ENCODE data around the gene DDO.
A peak's percentile ranks its signal among the peaks of the same experiment; 100 is the strongest.

The DDO gene

DNA sequence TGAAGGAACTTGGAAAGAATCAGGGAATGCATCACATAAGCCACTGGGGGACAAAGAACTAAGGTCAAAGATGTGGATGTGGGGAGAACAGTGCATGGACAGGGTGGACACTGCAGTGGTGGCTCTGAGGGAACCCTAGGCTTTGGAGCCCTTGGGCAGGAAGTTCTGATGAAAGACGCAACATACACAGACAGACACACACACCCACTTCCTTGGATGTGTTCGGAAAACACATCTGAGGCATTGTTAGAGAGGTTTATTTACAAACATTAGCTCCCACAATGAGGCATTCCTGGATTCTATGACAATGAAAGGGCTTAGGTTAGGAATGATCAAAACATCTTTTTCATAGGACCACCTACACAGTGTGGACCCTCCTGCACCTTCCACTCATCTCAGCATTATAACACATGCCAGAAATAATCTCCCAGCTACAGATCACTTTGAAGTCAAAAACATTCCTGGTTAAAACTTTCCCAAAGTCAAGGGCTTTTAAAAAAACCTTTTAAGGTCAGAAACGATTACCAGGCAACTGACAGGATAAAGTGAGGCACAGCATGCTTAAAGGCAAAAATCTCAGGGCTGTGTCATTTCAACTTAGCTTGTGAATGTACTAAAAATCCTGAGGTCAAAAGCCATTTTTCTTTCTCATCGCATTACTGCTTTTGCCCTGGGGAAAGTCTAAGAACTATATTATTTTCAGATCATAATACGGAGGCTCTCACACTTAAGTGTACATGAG is 50.8 kb downstream of the DDO start:
- H3K27ac Mint-ChIP-seq, result no peak overlapping the region
- H3K9me3 Mint-ChIP-seq, result no peaks in the 10 kb centered on the region

DNA sequence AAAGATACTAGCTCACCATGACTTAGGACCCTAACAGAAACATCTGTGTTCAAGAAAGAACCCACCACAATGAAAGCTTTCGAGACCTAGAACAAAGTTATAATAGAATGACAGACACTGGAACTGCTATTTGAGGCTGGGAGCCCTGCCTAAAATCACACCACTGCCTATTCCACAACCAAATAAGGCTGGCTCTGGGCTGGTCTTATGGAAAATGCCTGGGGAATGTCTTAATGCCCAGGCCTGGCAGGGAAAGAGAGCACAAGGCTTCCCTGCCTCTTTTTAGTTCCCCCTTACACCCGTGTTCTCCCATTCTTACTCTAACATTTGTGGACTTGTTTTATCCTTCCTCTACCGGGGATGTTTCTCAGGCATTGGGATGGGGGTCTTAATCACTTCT is 51.6 kb downstream of the DDO start:
- H3K9me3 Mint-ChIP-seq, result no peaks in the 10 kb centered on the region
- H3K4me3 Mint-ChIP-seq, result no peak overlapping the region
- no peak for ATAC-seq
- peaks cover 4% of the 10 kb centered on the region for H3K4me1 Mint-ChIP-seq
- H3K36me3 Mint-ChIP-seq, result no peaks in the 10 kb centered on the region
- H3K27me3 Mint-ChIP-seq, result peaks cover 40% of the 10 kb centered on the region
- H3K27ac Mint-ChIP-seq, result no peak overlapping the region

More for the DNA sequence above, 50.8 kb downstream of the DDO start:
- Mint-ChIP-seq H3K36me3 (no peaks in the 10 kb centered on the region), H3K4me3 (no peak overlapping the region), H3K27me3 (peaks cover 36% of the 10 kb centered on the region), H3K4me1 (peaks cover 4% of the 10 kb centered on the region)
- ATAC-seq, result no peak

DNA sequence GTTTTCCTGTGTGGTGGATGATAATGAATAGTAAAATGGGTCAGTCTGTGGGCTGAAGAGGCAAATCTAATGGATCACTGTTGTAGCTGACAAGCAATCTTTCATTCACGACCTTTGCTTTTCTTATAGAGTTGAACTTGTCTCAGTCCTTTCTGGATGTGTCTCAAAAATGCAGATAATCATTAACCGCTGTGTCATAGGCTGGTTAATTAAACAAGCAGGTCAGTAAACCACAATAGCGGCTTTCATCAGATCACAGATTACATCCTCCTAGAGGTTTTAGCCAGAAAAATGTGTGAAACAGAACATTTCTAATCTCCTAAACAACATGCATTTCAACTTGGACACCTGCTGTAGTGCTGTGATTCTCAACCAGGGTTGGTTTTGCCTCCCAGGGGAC is 54.7 kb downstream of the DDO start:
- Mint-ChIP-seq H3K27me3 (peaks cover 67% of the 10 kb centered on the region), H3K27ac (no peak overlapping the region), H3K4me1 (peaks cover 12% of the 10 kb centered on the region), H3K4me3 (no peak overlapping the region), H3K36me3 (peaks cover 6% of the 10 kb centered on the region), H3K9me3 (no peaks in the 10 kb centered on the region)
- ATAC-seq, result no peak

DNA sequence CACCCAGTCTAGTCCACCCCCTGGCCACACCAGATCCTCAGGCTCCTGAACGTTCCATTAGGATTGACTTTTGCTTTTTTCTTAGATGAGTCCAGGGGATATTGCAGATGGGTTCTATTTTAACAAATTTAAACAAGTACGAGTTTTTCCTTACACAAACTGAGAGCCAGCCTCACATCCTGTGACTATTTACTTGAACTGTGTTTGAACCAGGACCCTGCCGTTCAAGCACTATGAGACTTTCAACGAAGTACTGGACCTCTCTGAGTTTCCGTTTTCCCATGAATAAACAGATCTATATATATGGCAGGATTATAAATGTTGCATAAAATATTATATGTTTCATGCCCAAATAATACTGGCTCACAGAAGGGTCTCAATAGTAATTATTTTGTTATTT is 55.8 kb downstream of the DDO start:
- ATAC-seq, result no peak
- Mint-ChIP-seq H3K27me3 (peaks cover 72% of the 10 kb centered on the region), H3K27ac (no peak overlapping the region), H3K4me3 (peak overlapping the region; percentile 18), H3K4me1 (peaks cover 12% of the 10 kb centered on the region), H3K9me3 (no peaks in the 10 kb centered on the region), H3K36me3 (peaks cover 6% of the 10 kb centered on the region)

DNA sequence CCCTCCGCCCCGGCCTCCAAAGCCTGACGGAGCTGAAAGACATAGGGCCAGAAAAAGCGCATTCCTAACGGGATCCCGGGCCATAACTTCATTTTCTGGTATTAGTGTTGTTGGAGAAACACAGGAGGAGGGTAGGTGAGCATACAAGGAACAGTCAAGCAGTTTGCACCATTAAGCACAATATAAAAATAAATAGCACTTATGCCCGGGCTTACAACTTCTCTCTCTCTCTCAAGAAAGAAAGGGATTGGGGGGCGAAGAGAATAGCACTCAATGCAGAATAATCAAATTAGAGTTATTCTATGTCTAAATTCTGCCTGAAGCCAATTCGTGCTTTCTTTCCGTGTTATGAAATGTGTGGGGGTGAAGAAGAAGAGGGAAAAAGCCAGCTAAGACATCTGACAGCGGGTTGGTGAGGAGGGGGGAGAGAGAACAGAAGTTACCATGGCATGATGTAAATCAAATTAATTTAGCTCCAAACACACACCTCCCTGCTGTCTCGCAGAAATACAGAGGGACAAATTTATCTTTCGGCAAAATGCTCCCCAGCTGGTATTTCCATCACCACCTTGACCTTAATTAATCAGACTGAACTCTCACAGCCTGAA is 56.7 kb downstream of the DDO start:
- Mint-ChIP-seq H3K9me3 (no peaks in the 10 kb centered on the region), H3K4me3 (peak overlapping the region; percentile 45), H3K4me1 (peaks cover 12% of the 10 kb centered on the region), H3K27me3 (peaks cover 72% of the 10 kb centered on the region), H3K27ac (no peak overlapping the region), H3K36me3 (peaks cover 6% of the 10 kb centered on the region)
- ATAC-seq, result no peak

DNA sequence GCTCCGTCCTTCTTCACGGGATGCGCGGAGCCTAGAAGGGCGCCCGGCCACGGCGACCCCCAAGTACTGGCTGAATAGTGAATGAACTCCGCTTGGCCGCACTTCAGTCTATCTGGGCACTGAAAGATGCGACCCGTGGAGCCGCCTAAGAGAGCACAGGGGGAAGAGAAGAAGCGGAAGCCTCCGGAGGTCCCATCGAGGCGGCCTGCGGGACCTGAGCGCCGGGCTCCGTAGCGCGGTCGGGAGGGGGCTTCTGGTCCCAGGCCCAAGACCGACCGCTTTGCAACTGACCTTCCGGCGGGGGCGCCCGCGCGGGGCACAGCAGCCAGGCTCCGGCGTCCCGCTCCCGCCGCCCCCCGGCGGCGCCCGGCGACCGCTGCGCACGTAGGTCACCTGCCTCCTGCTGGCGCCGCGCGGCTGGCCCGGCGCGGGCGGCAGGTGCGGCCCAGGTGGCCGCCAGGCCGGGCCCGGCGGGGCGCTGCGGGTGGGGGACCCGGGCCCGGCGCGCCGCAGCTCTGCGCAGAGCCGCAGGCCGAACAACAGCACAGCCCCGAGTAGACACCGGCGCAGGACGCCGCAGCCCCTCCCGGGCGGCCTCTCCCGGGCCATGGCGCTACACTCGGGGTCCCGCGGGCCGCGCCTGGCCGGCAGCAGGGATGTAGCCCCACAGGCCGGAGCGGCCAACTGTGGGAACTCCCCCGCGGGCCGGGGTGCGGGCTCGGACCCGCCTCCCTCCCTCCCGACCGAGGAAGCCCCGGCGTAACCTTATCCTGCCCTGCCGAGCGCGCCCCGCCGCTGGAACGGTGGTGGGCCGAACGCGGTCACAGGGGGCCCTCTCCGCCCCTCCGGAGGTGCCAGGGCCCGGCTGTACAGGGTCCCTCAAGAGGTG is 57.5 kb downstream of the DDO start, which contains the start of gene METTL24:
Gene METTL24, minus strand, starts transcription at position 686 of the 889 bp plus-strand sequence. Its CDS starts 77 bp downstream, at position 609.
- Mint-ChIP-seq H3K27ac (no peak within 1 kb of the TSS), H3K36me3 (peaks cover 6% of the 10 kb centered on the region), H3K9me3 (no peaks in the 10 kb centered on the region), H3K27me3 (peaks cover 72% of the 10 kb centered on the region), H3K4me1 (peaks cover 12% of the 10 kb centered on the region), H3K4me3 (peak within 1 kb of the TSS; percentile 81)
- peak; percentile 63 for ATAC-seq

DNA sequence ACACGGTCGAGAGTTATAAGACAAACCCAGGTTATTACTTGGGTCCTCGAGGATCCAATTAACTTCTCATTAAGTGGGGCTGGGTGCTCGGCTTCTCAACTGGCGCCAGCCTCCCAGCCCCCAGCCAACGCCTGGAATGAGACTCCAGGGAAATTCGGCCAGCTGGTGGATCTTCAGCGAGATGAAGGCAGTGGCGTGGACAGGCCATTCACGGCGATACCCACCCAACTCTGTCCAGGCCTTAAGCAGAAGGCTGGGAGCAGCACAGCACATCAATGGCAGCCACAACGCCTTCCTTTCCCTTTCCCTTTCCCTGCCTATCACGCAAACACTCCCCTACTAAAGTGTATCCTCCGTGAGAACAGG is 58.1 kb downstream of the DDO start:
- Mint-ChIP-seq H3K27me3 (peaks cover 66% of the 10 kb centered on the region), H3K27ac (no peak overlapping the region), H3K4me1 (peaks cover 12% of the 10 kb centered on the region), H3K4me3 (peak overlapping the region; percentile 81), H3K9me3 (no peaks in the 10 kb centered on the region), H3K36me3 (peaks cover 6% of the 10 kb centered on the region)
- ATAC-seq, result no peak

DNA sequence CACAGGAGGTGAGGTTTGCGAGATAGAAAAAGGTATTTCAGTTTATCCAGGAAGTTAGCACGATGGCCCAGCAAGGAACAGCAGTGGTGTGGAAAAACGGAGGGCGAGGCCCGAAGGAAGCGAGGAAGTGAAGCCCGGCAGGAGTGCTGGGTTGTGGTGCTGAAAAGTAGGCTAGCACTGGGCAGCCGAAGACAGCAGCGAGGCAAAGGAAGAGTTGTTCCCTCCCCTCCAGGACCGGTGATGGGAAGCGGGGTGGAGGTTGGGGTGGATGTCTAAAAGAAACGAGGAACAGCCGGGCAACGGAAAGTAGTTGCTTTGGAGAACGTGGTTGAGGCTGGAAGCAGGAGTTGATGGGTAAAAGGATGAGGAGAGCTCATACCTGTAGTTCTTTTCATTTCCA is 58.6 kb downstream of the DDO start:
- no peaks in the 10 kb centered on the region for H3K9me3 Mint-ChIP-seq
- peak overlapping the region; percentile 81 for H3K4me3 Mint-ChIP-seq
- no peak for ATAC-seq
- H3K27ac Mint-ChIP-seq, result no peak overlapping the region
- H3K27me3 Mint-ChIP-seq, result peaks cover 62% of the 10 kb centered on the region
- H3K4me1 Mint-ChIP-seq, result peaks cover 12% of the 10 kb centered on the region
- H3K36me3 Mint-ChIP-seq, result peaks cover 6% of the 10 kb centered on the region

DNA sequence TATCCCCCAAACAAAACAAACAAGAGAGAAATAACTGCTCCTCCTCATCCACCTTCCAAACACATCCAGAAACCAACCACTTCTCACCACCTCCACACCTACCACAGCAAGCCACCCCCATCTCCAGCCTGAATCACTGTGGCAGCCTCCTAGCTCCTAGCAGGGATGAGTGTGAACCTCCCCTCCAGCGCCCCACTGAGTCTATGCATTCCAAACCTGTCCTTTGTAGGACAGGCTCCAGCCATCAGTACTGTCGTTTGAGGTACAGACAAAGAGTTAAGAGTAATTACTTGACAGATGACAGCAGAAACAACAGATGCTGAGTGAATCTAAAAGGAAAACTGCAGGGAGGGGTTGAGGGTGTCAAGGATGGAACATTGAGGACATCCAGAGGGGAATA is 59.6 kb downstream of the DDO start:
- no peak overlapping the region for H3K4me3 Mint-ChIP-seq

DNA sequence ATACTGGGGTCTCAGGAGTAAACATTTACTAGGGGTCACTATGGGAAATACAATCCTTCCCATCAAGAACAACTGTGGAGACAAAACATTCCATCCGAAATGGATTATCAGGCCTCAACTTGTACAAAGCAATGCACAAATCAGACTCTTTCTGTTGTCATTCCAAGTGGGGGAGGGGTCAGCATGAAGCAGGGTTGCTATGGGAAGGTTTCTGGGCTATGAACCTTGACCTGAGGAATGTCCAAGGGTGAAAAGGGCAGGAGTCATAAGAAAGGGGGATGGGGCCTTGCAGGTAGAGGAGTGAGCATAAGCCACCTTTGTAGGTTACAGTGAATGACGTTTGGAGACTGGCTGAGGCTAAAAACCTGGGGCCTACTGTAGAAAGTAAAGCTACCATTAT is 60.4 kb downstream of the DDO start:
- peaks cover 6% of the 10 kb centered on the region for H3K36me3 Mint-ChIP-seq
- no peak overlapping the region for H3K4me3 Mint-ChIP-seq
- ATAC-seq, result no peak
- no peaks in the 10 kb centered on the region for H3K9me3 Mint-ChIP-seq
- peaks cover 12% of the 10 kb centered on the region for H3K4me1 Mint-ChIP-seq
- no peak overlapping the region for H3K27ac Mint-ChIP-seq
- H3K27me3 Mint-ChIP-seq, result peaks cover 44% of the 10 kb centered on the region

More for the DNA sequence above, 59.6 kb downstream of the DDO start:
- Mint-ChIP-seq H3K9me3 (no peaks in the 10 kb centered on the region), H3K4me1 (peaks cover 12% of the 10 kb centered on the region), H3K36me3 (peaks cover 6% of the 10 kb centered on the region), H3K27me3 (peaks cover 52% of the 10 kb centered on the region), H3K27ac (no peak overlapping the region)
- ATAC-seq, result no peak

DNA sequence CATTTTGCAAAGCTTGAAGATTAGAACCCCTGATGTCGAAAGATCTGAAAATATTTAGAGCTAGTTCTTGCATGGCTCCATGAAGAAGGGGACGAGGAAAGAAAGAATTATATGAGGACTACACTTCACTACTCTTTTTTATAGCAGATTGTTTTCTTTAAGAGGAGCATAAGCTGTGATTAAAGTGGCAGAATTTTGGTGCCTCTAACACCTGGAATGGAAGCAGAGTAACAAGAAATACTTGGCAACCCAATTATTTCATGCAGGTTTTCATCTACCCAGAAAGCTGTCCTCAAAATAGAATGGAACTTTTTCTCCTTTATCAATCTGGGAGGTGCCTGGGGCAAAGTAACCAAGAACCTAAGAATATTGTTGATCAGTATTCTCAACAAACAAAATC is 61.2 kb downstream of the DDO start:
- peaks cover 6% of the 10 kb centered on the region for H3K36me3 Mint-ChIP-seq
- H3K27ac Mint-ChIP-seq, result no peak overlapping the region
- H3K4me1 Mint-ChIP-seq, result peaks cover 12% of the 10 kb centered on the region
- peaks cover 36% of the 10 kb centered on the region for H3K27me3 Mint-ChIP-seq
- H3K4me3 Mint-ChIP-seq, result no peak overlapping the region
- H3K9me3 Mint-ChIP-seq, result no peaks in the 10 kb centered on the region
- no peak for ATAC-seq

DNA sequence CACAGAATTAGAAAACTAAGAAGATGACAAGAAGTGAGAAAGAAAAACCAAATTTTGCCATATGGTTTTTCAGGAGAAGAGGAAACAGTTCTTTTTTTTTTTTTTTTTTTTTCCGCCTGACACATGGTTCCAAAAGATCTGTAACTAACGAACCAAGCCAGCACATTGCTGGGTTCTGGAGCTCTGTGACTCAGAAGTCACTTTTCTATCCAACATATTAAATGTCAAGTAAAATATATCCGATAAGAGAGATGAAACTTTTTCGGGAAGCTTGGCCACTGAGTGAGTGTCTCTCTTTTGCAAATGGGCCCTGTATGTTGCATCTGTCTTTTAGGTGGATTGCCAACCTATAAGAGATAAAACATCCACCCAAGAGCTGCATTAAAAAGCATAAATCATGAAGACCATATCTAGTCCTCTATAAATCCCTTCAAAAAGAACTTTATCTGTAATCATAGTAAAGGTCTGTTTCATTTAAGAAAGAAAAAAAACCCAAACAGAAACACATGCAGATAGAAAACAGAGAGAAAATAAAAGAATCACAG is 61.8 kb downstream of the DDO start:
- no peak for ATAC-seq
- peaks cover 6% of the 10 kb centered on the region for H3K36me3 Mint-ChIP-seq
- H3K4me3 Mint-ChIP-seq, result no peak overlapping the region
- peaks cover 30% of the 10 kb centered on the region for H3K27me3 Mint-ChIP-seq
- H3K4me1 Mint-ChIP-seq, result peaks cover 12% of the 10 kb centered on the region
- H3K9me3 Mint-ChIP-seq, result no peaks in the 10 kb centered on the region
- H3K27ac Mint-ChIP-seq, result no peak overlapping the region

DNA sequence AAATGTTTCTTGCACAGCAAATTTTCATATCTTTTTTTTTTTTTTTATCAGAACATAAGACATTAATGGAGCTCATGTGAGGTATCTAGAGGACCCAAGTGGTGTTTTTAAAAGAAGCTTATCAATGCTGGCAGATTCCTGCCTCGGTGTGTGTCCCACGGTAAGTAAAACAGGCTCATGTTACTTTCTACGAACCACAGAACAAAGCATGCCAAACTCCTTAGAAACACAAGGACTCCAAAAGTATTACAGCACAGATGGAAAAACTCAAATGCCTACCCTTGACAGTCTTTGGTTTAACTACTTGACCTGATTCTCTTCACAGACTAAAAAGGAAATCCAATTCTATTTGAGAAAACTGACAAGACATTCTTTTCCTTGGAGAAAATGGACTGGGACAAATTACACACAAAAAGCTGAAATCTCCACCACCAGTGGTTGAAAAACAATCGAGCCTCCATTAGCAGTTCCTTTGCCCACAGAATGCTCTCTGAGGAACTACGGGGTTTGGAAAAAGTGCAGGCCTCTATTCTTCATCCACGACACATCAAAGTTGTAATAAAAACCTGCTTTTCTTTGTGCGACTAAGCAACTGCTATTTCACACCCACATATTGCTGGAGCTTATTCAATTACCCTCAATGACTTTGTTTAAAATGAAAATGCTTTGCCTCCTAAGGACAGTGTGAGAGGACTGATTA is 62.7 kb downstream of the DDO start:
- ATAC-seq, result no peak
- H3K4me1 Mint-ChIP-seq, result peaks cover 11% of the 10 kb centered on the region
- H3K36me3 Mint-ChIP-seq, result peaks cover 6% of the 10 kb centered on the region

DNA sequence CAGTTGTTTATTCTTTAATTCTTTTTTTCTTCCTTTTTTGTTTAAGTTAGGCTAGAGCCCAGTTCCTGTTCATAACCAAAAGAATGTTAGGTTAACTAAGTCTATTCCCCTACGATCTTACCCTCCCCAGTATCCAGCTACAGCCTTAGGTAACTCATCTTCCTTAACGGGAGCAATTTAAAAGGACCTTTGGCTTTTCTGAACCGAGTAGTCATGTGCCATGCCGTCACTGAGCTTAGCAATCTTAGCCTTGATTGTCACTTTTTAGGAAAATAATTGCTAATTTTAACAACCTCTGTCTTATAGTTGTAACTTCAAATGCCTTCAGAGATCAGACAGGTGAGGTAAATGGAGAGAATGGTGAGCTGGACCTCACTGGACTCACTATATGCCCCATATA is 63.4 kb downstream of the DDO start:
- Mint-ChIP-seq H3K9me3 (no peaks in the 10 kb centered on the region), H3K4me1 (peaks cover 6% of the 10 kb centered on the region), H3K27me3 (peaks cover 18% of the 10 kb centered on the region), H3K27ac (no peak overlapping the region), H3K4me3 (no peak overlapping the region), H3K36me3 (peaks cover 6% of the 10 kb centered on the region)
- no peak for ATAC-seq

More for the DNA sequence above, 62.7 kb downstream of the DDO start:
- no peak overlapping the region for H3K27ac Mint-ChIP-seq
- H3K9me3 Mint-ChIP-seq, result no peaks in the 10 kb centered on the region
- H3K27me3 Mint-ChIP-seq, result peaks cover 25% of the 10 kb centered on the region
- H3K4me3 Mint-ChIP-seq, result no peak overlapping the region

DNA sequence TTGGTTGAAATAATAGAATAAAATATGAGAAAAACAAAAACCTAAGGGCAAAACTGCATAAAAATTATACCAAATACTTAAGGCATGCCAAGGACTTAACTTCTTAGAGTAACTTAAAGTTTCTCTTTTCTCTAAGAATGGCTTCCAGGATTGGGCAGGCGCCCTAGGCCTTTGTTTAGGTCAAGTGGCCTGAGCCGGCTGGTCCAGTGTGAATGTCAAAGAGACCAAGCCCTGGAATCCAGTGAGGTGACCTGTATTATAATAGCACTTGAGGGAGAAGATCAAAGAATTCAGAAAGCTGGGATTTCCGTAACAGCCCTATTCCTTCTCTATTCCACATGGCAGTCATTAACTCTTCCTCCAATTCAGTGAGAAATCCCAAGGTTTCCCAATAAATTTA is 63.8 kb downstream of the DDO start:
- Mint-ChIP-seq H3K9me3 (no peaks in the 10 kb centered on the region), H3K36me3 (peaks cover 2% of the 10 kb centered on the region), H3K4me3 (no peak overlapping the region), H3K27me3 (peaks cover 14% of the 10 kb centered on the region), H3K4me1 (peaks cover 2% of the 10 kb centered on the region), H3K27ac (no peak overlapping the region)
- ATAC-seq, result no peak

Data from stimulated activated memory B cell treated with anti-CD40 and anti-IgM and Interleukin-4, amounts not matched to agents 10 μg/mL and 1 μg/mL and 100 μg/mL, for 72 hours (primary cell).